Activated CD8-positive, alpha-beta memory T cell treated with anti-CD3 and anti-CD28 coated beads, Interleukin-2, amount 50 U/mL, for 1 hour (primary cell): Measurements from ENCODE around the gene TP53AIP1.

Source experiments
- DNase-seq: peaks from one replicate; pipeline ENCODE4 v3.0.0-alpha.2; 2020; ENCODE audit errors: extremely low read depth

Gene TP53AIP1

GRCh38 chr11:128906185-128907050, 36.3 kb downstream of the TP53AIP1 start:
- DNase-seq: no peak

GRCh38 chr11:128905345-128906184, 37.1 kb downstream of the TP53AIP1 start:
- DNase-seq: peak; percentile 9

- DNase-seq: no peak
Measured at GRCh38 chr11:128904656-128905344, 37.9 kb downstream of the TP53AIP1 start.

- DNase-seq: no peak
Measured at GRCh38 chr11:128904303-128904655, 38.4 kb downstream of the TP53AIP1 start.

GRCh38 chr11:128903248-128904061, 39.2 kb downstream of the TP53AIP1 start:
- no peak for DNase-seq

- no peak for DNase-seq
Measured at GRCh38 chr11:128902515-128903066, 40.1 kb downstream of the TP53AIP1 start.

- DNase-seq: no peak
Measured at GRCh38 chr11:128901653-128902514, 40.8 kb downstream of the TP53AIP1 start.

- DNase-seq: no peak
Measured at GRCh38 chr11:128900468-128900867, 42.2 kb downstream of the TP53AIP1 start.

- DNase-seq: no peak
Measured at GRCh38 chr11:128898580-128899344, 43.9 kb downstream of the TP53AIP1 start.

- DNase-seq: no peak
Measured at GRCh38 chr11:128897826-128898225, 44.8 kb downstream of the TP53AIP1 start.

GRCh38 chr11:128896356-128896755, 46.3 kb downstream of the TP53AIP1 start:
- DNase-seq: no peak

GRCh38 chr11:128895526-128895925, 47.1 kb downstream of the TP53AIP1 start:
- DNase-seq: no peak

- DNase-seq: no peak
Measured at GRCh38 chr11:128894685-128895084, 48.0 kb downstream of the TP53AIP1 start.

- DNase-seq: no peak
Measured at GRCh38 chr11:128894286-128894681, 48.4 kb downstream of the TP53AIP1 start.

GRCh38 chr11:128893578-128894285, 48.9 kb downstream of the TP53AIP1 start:
- DNase-seq: no peak

GRCh38 chr11:128892866-128893565, 49.7 kb downstream of the TP53AIP1 start:
- DNase-seq: no peak

GRCh38 chr11:128891913-128892398, 50.7 kb downstream of the TP53AIP1 start:
- DNase-seq: no peak
